ENCODE data around the gene SLC22A23.

DNA sequence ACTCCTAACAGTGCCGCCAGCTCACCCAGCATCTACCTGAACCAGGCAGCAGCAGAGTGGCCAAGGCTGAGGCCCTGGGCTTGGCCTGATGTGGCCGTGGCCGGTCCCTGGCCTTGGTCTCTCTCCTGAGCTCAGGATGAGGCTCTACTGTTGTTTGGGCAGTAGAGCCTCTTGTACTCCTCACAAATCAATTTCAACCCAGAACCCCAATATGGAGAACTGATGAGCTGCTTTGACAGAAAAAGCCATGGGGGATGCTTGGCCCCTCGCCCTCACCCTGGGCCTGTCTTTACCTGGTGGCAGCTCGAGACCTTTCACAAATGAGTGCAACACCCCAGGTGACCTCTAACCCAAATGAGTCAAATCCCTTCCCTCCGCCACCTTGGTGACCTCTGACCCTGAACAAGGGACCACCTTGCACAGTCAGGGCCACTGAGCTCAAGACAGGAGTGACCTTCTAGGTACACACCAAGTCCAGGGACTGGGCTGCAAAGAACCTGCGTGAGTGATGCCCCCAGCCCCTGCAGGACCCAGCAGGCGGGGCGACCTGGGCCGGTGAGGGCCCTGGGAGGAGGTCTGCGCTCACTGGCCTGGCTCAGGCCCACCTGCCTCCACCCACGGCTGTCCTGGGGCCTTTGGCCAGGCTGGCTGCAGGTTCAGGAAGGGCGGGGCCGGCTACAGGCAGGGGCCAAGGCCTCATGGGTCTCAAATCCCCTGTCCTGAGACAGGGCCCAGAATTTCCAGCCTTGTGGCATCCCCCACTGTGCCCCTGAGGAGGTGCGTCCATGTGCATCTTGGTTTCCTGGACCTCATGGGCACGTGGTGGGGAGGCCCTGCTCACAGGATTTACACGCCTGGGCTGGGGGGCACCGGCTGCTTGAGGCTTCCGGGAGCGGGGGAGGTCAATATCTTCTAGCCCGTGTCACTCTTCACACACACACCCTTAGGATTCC lies 167.9 kb downstream of the SLC22A23 start:
- TF ChIP-seq GATA2 (IDR thresholded peaks at IDR 0.05; ENCODE audit: low read depth, low read length) (no peak), GATA3 (IDR thresholded peaks at IDR 0.05; ENCODE audit: low read depth, low read length) (no peak)
